LNCaP clone FGC (cell line): ENCODE measurements around the gene ELOVL7.

Experiments
- DNase-seq: peaks from one replicate; pipeline ENCODE4 v3.0.0-alpha.2; 2011; ENCODE audit warnings: low read depth
- H3K4me3 ChIP-seq: 2 replicates; pipeline ENCODE4 v1.5.1; 2011; ENCODE audit warnings: mild to moderate bottlenecking, low read depth, low read length, control low read depth
- CTCF ChIP-seq: IDR thresholded peaks from 2 replicates; pipeline ENCODE4 v1.5.1; 2012; ENCODE audit warnings: mild to moderate bottlenecking; ENCODE audit not compliant: control insufficient read depth, insufficient read depth; ENCODE audit errors: extremely low read depth

Gene ELOVL7

GRCh38 chr5:60830581-60831127 lies 13.4 kb downstream of the ELOVL7 start:
- H3K4me3 ChIP-seq: no peak overlapping the region
- TF ChIP-seq CTCF: no peak
- no peak for DNase-seq

GRCh38 chr5:60829490-60830266 lies 14.4 kb downstream of the ELOVL7 start:
- no peak for TF ChIP-seq CTCF
- H3K4me3 ChIP-seq: no peak overlapping the region
- peak; percentile 67 for DNase-seq

DNA sequence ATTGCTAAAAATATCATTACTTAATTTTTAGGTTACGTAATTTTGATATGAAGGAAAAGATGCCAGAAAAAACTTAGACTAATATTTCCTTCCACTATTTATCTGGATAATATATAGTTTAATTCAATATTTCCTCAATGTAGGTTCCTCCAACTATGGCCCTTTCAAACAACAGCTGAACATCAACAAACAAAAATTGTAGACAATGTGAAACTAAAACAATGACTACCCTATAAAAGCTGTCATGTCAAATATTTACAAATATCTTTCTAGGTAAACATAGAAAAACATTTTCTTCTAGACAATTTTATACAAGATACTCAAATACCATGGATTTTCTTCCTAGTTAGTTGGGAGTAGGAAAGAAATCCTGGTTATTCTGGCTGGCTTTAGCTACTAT lies 16.9 kb downstream of the ELOVL7 start:
- no peak for TF ChIP-seq CTCF

GRCh38 chr5:60826653-60827052 lies 17.4 kb downstream of the ELOVL7 start:
- TF ChIP-seq CTCF: no peak
- no peak overlapping the region for H3K4me3 ChIP-seq
- DNase-seq: no peak

More for the DNA sequence above, 16.9 kb downstream of the ELOVL7 start:
- peak; percentile 93 for DNase-seq
- no peak overlapping the region for H3K4me3 ChIP-seq

GRCh38 chr5:60823574-60823973 lies 20.5 kb downstream of the ELOVL7 start:
- TF ChIP-seq CTCF: no peak
- H3K4me3 ChIP-seq: no peak overlapping the region
- DNase-seq: no peak

GRCh38 chr5:60822285-60822556 lies 21.8 kb downstream of the ELOVL7 start:
- no peak overlapping the region for H3K4me3 ChIP-seq
- no peak for TF ChIP-seq CTCF
- DNase-seq: no peak
